NCI-H226 (cell line): ENCODE measurements around the gene SEPTIN6.

ENCODE experiments used
- DNase-seq: peaks from one replicate; pipeline ENCODE4 v3.0.0-alpha.2; 2015

The SEPTIN6 gene

DNA sequence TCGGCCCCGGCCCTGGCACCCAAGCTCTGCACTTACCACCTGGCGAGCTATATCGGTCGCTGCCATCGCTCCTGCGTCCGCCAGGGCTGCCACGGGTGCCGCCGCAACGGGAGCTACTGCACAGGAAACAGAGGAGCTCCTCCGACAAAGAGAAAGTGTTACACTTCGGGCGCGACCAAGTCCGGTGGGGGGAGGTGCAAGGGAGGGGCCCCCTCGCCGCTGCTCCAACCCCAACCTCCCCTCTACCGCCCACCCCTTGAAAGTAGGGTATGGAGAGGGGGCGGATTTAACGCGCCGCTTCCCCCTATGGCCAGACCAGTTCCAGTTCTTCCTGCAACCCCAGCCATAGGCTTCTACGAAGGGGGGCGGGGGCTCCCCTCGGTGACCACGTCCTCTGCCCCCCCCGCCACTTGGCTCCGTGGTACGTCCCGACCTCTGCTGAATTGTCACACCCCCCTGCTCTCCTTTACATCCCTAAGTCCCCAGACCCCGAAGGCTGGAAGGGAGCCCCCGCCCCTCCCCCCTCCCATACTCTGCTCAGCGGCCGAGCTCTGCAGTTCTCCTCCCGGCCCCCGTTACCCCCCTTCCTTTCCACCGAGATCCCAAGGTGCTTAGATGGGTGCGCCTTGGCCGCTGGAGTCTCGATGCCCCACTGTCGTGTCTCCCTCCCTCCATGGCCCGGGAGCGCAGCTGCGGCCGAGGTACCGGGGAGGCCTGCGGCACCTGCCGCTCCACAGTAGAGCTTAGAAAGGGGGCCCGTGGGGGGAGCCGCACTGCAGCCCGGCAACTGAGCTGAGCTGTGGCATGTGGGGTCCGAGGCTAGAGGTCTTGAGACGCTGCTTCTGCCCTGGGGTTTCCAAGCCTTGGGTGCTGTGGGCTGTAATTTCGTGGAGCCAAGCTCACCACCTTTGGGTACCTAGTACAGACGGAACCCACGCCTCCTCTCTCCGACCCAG is at the start of gene SEPTIN6:
Gene SEPTIN6, minus strand, starts transcription at position 129 of the 956 bp plus-strand sequence. Its CDS starts 63 bp downstream, at position 66.
- peak; percentile 33 for DNase-seq

DNA sequence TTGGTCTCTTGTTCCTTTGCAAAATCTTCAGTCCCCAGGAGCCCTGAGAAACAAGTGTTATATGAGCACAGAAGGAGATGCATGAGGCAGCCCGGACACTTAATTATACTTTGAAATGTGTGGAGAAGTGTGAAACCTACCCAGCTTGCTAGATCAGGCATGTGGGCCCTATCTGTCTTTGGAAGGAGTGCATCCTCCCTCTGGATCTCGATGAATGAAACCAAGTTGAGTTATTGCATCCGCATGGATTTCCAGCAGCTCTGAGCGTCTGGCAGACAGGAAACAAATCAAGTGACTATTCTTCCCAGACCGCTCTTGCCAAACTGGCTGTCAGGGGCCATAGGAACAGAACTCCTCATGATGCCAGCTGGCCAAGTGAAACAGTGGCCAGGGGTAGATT is 45.8 kb upstream of the SEPTIN6 start:
- no peak for DNase-seq

DNA sequence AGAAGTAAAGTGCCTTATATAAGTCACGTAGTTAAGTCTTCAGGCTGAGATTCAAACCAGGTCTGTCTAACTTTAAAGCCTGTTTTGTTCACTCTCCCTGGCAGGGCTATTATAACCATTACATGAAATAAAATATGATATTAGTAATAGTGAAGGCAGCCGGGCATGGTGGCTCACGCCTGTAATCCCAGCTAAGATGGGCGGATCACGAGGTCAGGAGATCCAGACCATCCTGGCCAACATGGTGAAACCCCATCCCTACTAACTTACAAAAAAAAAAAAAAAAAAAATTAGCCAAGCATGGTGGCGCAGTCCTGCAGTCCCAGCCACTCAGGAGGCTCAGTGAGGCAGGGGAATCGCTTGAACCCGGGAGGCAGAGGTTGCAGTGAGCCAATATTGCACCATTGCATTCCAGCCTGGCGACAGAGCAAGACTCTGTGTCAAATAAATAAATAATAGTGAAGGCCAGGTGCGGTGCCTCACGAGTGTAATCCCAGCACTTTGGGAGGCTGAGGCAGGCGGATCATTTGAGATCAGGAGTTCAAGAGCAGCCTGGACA is 43.3 kb upstream of the SEPTIN6 start:
- no peak for DNase-seq

DNA sequence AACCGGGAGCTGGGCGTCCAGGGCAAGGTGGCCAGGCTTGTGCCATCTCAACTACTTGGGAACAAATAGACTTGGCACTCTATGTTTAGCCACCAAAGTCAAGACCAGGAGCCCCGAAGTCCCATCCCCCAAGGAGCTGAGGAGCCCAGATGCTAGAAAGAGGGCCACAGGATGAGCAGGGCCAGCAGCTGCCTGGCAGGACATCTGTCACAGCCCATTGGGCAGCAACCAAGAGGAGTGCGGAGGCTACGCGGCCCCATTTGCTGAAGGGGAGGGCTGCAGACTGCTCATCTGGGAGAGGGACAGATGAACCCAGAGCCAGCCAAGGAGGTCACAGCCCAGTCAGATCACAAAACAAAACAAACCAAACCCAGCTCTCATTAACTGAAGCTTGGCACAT is 42.5 kb upstream of the SEPTIN6 start:
- no peak for DNase-seq

DNA sequence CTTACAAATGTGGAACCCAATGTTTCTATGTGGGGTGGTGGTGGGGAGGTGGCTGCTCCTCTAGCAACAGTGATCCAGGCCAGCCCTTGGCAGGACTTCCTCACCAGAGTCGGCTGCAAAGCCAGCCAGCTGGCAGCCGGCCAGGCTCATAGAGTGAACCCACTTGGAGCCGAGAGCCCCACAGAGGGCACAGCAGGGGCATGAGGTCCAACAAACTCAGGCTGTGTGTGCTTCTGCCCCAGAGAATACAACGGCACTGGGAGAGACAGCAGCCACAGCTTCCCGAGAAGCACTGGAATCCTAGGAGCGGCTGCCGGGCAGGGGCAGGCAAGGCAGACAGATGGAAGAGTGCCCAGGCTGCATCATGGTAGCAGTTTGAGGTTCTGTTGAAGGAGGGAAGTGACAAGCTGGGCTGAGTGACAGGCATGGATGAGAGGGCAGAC is 42.0 kb upstream of the SEPTIN6 start:
- no peak for DNase-seq

DNA sequence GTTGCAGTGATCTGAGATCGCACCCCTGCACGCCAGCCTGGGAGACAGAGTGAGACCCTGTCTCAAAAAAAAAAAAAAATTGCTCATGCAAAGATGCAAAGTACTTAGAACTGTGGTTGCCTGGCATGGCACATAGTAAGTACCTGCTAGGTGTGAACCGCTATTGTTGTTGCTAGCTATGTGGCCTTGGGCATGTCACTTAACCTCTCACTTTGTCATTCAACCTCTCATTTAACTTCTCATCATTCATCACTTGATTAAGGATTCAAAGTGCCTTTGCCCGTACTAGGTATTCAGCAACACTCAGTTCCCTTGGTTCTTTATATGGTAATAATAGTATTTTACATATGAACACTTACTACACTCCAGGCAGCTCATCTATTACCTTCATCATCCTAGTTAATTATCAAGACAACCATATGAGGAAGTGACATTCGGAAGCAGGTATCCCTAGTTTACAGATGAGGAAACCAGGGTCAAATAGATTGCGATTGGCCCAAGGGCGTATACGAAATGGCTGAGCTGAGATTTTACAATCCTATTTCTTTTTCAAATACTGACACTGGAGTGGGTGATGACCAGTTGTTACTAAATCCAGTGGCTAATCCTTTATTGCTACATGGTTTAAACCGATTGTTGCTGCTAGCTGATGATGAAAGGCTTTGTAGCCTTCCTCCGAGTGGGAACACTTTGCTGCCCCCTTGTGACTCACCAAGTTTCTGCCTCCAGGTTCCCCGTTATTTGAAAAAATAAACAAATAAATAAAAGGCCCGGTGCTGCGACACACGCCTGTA is 36.6 kb upstream of the SEPTIN6 start:
- peak; percentile 20 for DNase-seq

DNA sequence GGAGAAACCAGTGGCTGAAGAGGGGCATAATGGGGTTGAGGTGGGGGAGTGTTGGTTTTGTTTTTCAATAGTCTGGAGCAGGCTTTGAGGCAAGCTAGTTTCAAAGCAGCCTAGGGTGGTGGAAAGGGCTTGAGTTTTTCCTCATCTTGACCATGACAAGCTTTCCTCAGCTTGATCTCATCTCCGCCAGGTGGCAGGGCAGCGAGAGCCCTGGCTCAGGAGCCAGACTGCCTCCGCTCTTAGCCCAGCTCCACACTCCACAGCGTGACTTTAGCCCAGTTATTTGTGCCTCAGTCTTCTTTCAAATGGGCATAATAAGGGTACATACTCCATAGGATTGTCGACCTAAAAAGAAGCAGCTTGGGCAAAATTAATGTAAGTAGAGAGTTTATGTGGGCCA is 35.5 kb upstream of the SEPTIN6 start:
- DNase-seq: no peak

DNA sequence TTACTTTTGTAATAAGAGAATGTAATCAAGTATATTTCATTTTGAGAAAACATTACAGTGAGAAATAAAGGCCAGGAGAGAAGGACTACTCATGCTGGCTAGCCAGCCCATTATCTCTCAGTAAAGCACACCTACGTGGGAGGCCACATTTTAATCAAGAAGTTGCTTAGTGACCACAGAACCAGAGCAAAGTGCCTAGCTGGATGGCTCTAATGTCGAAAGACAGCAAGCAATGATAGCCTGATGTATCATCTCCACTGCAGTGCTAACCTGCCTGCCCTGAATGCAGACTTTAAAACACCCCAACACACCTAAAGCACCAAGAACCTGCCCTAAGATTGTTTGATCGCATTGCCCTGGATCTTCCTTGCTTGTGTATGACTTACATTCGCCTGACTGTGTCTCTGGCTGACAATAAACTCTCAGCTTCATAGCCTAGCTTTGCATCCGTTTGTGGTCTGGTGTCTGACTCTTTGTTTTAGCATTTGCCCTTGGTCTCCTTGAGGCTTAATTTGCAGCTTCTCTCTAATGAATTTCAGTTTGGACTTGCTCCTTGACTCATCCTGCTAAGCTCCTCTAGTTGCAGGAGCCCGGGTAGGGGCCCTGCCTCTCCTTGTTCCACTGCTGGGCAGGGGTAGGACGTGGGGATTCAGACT is 34.1 kb upstream of the SEPTIN6 start:
- no peak for DNase-seq

DNA sequence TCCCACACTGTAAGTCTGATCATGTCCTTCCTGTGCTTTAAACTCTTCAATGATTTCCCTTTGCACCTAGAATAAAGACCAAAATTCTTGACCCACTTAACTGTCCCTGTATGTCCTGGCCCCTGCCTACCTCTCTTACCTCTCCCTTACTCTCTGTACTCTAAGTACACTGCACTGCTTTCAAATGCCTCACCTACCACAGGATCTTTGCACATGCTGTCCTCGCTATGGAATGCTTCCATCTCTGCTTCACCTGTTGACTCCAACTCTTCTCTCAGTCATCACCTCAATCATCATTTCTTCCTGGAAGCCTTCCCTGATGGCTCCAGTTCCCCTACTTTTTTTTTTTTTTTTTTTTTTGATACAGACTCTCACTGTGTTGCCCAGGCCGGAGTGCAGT is 29.0 kb upstream of the SEPTIN6 start:
- no peak for DNase-seq

DNA sequence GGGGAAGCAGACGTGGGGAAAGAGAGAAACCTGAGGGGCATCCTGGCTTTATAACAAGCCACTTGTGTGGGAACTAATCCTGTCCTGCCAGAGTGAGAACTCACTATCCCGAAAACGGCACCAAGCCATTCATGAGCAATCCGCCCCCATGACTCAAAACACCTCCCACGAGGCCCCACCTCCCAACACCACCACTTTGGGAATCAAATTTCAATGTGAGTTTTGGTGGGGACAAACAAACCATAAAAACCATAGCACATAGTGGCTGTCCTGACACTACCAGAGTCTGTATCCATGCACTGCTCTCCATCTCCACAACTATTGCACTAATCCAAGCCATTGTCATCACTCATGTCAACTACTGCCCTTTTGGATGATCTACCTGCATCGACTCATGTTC is 28.5 kb upstream of the SEPTIN6 start:
- no peak for DNase-seq

DNA sequence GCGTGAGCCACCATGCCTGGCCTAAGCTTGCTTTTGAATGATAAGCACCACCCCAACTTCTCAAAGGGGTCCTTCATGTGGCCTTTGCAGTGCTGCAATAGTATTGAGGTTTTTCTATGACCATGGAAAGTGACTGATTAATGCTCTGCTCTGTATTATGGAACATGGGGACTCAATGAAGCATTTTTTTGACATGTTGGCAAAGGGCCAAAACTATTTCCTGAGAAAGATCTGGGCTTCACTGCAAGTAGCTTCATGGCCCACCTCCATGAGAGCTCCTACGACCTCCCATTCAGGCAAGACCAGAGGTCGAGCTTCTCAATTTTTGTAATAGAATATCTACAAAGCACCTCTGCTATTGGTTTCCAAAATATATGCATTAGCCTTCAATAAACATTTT is 16.7 kb upstream of the SEPTIN6 start:
- no peak for DNase-seq

DNA sequence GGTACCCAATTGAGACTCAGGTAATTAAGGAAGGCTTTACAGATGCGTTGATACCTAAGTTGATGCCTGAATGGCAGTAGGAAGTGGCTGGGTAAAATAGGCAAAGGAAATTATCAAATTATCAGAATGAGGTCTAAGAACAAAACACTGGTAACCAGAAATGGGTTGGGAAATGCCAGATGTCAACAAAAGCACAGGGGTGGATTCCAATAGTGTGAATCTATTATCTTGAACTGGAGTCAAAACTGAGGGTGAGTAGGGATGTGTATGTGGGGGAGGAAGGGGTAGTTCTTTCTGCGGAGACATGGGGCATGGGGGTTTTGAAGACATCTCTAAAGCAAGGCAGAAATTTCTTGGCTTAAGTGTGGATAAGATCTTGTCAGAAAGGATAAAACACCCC is 16.0 kb upstream of the SEPTIN6 start:
- DNase-seq: no peak

DNA sequence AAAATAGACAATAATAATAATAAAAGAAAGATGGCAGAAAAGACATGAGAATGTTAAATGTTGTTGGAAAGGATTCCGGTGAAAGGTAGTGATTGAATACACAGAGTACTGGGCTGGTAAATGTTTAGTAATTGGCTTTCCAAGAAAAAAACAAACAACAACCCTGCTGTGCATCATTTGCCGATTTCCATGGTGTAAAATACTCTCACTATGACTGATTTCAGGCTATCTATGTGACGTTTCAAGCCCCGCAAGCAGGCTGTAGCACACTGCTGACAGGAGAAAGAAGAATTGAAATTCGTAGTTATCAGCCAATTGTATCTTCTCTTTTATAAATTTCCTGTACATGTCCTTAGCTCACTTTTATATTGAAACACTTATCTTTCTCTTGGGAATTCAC is 13.6 kb upstream of the SEPTIN6 start:
- no peak for DNase-seq

DNA sequence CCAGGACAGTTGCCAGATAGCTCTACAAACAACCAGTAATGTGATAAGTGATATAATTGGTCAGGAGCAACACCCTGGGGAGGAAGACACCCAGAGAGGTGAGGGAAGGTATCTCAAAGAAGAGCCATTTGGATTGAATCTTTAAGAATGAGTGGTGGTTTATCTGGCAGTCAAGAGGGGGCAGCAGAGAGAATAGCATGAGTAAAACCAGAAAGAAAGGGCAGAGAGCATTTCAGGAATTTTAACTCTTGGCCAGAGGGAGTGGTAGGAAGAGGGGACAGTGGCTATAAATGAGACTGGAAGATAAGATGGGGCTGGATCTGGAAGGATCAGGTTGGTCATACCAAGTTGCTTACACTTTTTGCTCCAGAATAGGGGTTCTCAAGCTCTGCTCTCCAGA is 5.9 kb upstream of the SEPTIN6 start:
- DNase-seq: peak; percentile 19

DNA sequence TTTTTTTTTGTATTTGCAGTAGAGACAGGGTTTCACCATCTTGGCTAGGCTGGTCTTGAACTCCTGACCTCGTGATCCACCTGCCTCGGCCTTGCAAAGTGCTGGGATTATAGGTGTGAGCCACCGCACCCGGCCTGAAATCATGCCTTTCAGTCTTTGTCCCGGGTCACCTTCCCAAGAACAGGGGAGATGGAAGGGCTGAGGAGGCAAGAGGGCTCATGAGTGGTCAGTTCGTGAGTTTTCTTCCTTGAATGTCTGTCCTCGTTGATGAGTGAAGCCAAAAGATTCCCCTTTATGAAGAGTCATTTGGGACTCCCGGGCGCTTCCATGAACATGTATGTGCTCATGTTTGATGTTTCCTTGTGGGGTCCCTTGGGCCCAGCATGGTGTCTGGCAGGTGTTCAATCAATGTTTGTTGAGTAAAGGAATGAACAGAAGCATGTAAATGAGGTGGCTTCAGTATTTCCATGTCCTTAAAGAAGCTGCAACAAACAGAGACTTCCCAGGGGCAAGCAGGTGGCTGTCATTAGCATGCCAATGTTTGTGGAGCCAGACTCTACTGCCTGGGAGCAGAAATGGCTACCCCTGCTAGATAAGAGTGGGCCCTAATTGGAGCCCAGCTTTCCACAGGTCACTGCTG is 3.4 kb upstream of the SEPTIN6 start:
- DNase-seq: no peak

DNA sequence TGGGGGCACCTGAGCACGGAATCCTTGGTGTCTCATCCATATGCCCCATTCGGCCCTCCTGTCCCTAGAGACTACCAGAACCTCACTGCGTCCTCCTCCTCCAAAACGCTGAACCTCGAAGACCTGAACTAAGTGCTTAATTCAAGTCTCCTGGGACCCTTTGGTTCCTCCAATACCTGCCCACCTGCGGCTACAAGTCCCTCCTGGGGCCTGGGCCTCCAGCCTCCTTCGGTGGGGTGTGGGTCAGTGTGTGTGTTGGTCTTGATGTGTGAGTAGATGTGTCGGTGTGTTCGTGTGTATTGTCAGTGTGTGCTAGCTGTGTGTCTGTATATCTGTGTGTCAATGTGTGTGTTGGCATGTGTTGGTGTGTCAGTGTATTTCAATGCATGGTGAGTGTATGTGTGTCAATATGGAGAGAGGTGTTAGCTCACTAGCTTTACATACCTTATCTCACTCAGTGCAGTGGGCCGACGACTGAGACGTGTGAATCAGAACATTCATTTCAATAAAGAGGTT is 2.6 kb upstream of the SEPTIN6 start:
- no peak for DNase-seq

DNA sequence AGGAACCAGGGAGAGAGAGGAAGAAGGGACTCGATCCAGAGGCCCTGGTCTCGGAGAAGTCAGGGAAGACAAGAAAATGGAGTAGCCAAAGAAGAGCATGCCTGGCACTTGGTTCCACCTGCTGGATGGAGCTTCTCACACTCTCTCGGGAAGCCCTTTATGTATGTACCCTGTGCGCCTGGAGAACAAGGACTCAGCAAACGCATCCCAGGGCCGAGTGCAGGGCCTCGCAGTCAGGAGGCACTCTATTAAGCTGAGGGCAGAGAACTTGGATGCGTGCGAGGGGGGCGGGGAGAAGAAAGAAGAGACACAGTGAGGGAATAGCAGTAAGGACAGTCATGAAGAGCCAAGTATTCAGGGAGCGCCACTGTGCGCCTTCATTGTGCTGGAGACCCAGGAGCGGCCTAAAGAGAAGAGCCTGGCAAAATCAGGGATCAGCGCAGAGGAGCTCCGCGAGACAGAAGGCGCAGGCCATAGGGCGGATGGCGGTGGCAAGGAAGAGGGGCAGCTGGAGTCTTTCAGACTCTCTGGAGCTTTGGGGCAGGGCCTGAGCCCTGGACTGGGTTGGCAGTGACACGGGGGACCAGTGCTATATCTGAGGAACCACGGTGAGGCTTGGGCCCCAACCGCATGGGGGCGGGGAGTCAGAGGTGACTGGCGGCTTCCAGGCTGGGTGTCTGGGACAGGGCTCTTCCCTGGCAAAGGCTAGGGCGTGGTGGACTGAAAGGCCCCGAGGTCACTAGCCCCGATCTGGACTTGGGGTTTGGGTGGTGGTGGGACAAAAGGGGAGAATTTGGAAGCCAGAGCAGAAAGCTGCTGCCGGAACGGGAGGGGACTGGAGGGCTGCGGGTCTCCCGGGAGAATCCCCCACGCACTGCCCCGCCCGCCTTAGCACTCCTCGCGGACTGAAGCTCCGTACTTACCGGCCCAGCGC is 1.9 kb upstream of the SEPTIN6 start:
- DNase-seq: no peak

DNA sequence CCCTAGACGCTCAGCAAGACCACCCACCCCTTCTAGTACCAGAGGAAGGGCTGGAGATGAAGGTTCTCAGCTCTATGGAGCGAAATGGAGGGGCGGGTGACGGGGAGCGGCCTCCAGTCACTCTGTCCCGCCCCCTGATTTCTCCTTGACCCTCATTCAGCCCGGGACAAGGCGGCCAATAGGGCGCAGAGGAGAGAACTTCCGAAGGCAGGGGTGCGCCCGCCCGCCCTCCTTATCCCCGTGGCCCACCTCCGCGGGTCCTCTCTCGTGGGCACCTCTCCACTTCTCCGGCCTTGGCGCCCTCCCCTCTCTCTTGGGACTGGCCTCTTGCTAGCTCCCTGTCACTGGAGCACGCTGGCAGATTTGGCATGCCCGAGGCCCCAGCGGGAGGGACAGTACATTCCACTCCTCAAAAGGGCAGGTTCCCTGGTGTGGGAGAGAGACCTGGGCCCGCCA is 1.1 kb upstream of the SEPTIN6 start:
- DNase-seq: no peak

DNA sequence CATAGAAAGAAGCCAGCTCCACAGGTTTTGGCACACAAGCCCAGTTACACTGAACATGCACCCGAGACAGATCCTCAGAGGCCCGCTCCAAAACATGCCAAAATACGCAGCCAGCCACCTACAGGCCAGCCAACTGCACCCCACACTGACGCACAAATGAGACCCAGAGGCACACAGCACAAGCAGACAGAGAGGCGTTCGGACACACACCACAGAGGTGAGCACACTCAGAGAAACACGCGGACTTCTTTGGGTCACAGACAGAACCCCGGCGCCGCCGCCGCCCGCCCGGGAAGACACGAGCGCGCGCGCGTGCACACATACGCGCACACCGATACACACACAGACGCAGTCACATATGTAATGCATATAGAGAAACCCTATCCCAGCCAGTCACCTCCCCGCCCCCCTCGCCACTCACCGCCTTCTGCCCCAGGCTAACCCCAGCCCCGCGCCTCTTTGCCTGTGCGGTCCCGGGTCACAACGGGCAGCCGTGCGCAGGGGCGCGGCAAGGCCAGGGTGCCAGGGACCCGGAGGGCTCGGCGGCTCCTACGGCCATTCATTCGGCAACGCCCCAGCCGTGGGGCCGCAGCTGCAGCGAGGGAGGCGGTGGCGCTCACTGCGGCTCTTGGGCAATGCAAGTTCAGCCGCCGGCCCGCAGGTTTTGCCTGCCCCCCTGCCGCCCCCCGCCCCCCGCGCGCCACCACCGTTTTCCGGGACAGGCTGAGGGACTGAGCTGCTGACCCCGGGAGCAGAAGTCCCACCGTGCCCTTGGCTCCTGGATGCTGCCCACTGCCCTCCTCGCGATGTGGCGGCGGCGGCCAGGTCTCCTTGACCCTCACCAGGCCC is 553 bp downstream of the SEPTIN6 start:
- DNase-seq: no peak
